Fibroblast of peridontal ligament (primary cell): ENCODE measurements around the gene RNF19B.
"Not testable (repeated sequence)": the region's sequence is repeated elsewhere in the genome, so short reads cannot be mapped to it uniquely, and the experiment has no call there.

Experiments used
- DNase-seq: peaks from one replicate; pipeline ENCODE4 v3.0.0-alpha.2; 2010; ENCODE audit errors: extremely low read depth

Gene RNF19B

GRCh38 chr1:32964461-32965250 lies at the start of gene RNF19B:
TSS of gene RNF19B (minus strand) at chr1:32964809. CDS start at chr1:32964685, 124 bp downstream.
- DNase-seq = peak; percentile 86

GRCh38 chr1:33013791-33014190 lies 49.2 kb upstream of the RNF19B start:
- no peak for DNase-seq

GRCh38 chr1:33012165-33012564 lies 47.6 kb upstream of the RNF19B start:
- DNase-seq = no peak

GRCh38 chr1:33010932-33011731 lies 46.5 kb upstream of the RNF19B start:
- peak; percentile 65 for DNase-seq

- DNase-seq = no peak
These were observed 45.0 kb upstream of the RNF19B start for GRCh38 chr1:33009561-33009960.

GRCh38 chr1:33008051-33008914 lies 43.7 kb upstream of the RNF19B start:
- DNase-seq = no peak

- DNase-seq = peak; percentile 94
These were observed 42.8 kb upstream of the RNF19B start for GRCh38 chr1:33007190-33008050.

GRCh38 chr1:33005838-33006421 lies 41.3 kb upstream of the RNF19B start:
- no peak for DNase-seq

GRCh38 chr1:33005117-33005837 lies 40.7 kb upstream of the RNF19B start:
- no peak for DNase-seq

- DNase-seq = peak; percentile 42
These were observed 40.0 kb upstream of the RNF19B start for GRCh38 chr1:33004613-33005012.

- DNase-seq = no peak
These were observed 39.0 kb upstream of the RNF19B start for GRCh38 chr1:33003657-33004056.

GRCh38 chr1:33002006-33002405 lies 37.4 kb upstream of the RNF19B start:
- no peak for DNase-seq

- no peak for DNase-seq
These were observed 36.7 kb upstream of the RNF19B start for GRCh38 chr1:33001282-33001681.

GRCh38 chr1:33000427-33001026 lies 35.9 kb upstream of the RNF19B start:
- no peak for DNase-seq

GRCh38 chr1:32998997-32999396 lies 34.4 kb upstream of the RNF19B start:
- no peak for DNase-seq

- DNase-seq = no peak
These were observed 33.5 kb upstream of the RNF19B start for GRCh38 chr1:32998064-32998463.

- peak; percentile 70 for DNase-seq
These were observed 32.8 kb upstream of the RNF19B start for GRCh38 chr1:32997381-32997891.

GRCh38 chr1:32993324-32993636 lies 28.7 kb upstream of the RNF19B start:
- not testable (repeated sequence) for DNase-seq

GRCh38 chr1:32992489-32993323 lies 28.1 kb upstream of the RNF19B start:
- peak; percentile 95 for DNase-seq
